ENCODE results near the gene MYOD1.

MYOD1 gene

GRCh38 chr11:17735818-17736578, 16.6 kb downstream of the MYOD1 start:
- DNase-seq: peak; percentile 21 to 58

- DNase-seq: no peak
Observed at GRCh38 chr11:17736579-17736893, 17.2 kb downstream of the MYOD1 start.

GRCh38 chr11:17736930-17737817, 17.8 kb downstream of the MYOD1 start:
- DNase-seq: no peak

DNA sequence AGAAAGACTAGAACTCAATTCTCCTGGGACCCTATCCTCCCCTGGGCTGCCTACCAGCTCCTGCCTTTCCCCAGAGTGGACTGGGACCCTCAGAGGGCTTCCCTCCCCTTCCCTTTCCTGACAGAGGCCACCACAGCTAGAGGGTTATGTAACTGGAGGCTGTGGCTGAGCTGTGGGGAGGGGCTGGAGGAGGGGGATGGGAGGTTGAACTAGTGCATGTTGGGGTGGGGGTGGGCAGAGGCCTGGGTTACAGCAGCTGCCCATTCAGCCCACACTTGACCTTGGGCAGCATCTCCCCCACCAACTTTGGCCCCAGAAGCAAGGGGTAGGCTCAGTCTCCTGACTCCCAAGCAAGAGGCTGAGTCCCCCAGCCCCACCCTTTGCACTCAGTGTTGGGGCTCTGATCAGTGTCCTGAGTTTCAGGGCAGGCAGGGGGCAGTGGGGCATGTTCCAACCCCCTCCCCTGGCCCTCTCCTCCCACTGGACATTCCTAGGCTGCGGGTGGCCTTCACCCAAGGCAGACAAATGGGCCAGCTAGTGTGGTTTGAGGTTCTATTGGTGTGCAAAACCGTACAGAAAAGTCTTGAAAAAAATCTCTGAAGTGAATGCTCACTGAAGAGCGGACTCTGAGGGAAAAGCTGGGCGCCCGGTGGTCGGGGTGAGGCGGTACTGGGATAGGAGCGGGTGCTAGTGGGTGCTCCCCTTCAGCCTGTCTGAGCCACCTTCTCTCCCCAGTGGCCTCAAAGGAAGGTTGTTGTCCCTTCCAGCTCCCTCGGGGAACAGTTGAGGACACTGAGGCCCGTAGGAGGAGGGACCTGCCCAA, 19.0 kb downstream of the MYOD1 start:
- DNase-seq: no peak

GRCh38 chr11:17739945-17740338, 20.6 kb downstream of the MYOD1 start:
- DNase-seq: no peak

- peak in 1 of 2 experiments; percentile 28 for DNase-seq
Observed at GRCh38 chr11:17740649-17741235, 21.4 kb downstream of the MYOD1 start.

DNA sequence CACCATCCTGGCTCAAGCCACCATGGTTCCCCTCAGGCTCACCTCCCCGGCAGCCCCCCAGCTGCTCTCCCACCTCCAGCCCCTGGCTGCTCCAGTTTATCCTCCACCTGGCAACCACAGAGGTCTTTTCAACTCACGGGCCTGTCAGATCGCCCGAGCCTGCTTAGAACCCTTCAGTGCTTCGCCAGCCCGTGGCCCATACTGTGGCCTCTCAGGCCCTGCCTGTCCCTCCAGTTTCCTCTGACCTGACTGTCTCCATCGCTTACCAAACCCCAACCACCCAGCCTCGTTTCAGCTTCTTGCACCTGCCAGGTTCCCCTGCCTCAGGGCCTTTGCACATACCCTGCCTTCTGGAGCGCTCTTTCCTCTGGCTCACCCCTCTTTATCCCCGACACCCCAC, 22.1 kb downstream of the MYOD1 start:
- no peak for DNase-seq

DNA sequence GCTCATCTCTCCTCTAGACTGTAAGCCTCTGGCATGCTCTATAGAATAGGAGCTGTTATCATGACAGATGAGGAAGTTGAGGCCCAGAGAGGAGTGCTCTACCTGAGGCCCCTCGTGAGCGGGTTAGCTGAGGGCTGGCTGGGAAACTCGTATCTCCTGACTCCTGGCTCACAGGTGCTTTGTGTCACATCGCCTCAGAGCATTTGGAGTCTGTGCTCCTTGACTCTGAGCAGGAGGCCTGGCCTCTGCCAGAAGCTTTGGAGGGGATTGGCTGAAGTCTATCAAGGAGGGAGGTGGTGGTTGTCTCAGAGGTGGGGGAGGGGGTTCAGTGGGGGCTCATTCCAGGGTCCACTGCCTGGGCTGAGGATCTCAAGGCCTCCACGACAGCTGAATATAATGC, 22.6 kb downstream of the MYOD1 start:
- no peak for DNase-seq

- no peak for DNase-seq
Observed at GRCh38 chr11:17743026-17743807, 23.8 kb downstream of the MYOD1 start.

- DNase-seq: no peak
Observed at GRCh38 chr11:17743808-17744119, 24.4 kb downstream of the MYOD1 start.

- no peak for DNase-seq
Observed at GRCh38 chr11:17744151-17744940, 25.0 kb downstream of the MYOD1 start.

DNA sequence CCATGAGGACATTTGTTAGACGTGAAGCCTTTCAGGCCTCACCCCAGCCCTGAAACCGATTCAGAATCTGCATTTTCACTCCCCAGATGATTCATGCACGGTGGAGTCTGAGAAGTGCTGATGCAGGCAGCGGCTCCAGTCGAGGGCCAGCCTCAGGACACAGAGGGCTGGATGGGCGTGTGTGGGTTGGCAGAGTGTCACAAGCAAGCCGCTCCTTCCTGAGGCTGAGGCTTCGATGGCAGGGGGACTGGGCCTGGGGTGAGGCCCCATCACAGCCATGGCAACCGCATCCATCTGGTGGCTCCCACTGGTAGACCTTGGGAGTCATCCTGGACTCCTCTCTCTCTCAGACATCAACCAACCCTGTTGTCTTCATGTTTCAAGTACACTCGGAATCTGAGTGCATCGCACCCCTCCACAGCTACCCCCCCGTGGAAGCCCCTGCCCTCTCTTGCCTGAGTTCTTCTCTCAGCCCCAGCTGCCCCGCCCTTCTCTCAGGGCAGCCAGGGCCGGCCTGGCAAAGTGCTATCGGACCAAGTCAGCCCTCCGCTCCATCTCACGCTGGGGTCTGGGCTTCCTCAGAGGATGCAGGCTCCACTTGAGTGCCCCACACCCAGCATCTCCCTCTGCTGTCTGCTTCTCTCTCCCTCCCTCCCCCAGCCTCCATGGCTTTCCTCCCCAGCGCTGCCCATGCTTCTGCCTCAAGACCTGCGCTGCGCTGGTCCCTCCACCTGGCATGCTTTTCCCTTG, 25.8 kb downstream of the MYOD1 start:
- DNase-seq: no peak

DNA sequence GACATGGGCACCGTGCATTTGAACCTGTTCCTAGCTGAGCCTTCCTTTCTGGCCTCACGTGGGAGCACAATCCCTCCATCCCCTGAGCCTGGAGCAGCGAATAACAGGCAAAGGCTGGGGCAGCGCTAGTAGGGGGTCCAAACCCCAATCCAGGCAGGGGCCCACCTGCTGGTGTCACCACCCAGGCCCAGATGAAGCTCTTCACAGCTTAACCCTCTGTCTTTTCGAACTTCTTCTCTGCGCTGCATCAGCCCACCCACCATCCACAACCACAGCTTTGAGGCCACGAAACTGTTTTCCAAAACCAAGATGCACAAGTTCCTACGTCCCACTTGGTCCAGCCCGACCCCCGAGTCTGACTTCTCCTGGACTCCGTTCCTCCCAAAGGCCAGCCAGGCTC, 26.7 kb downstream of the MYOD1 start:
- DNase-seq: no peak

GRCh38 chr11:17747131-17747955, 28.0 kb downstream of the MYOD1 start:
- DNase-seq: no peak

- no peak for DNase-seq
Observed at GRCh38 chr11:17748044-17748443, 28.7 kb downstream of the MYOD1 start.

DNA sequence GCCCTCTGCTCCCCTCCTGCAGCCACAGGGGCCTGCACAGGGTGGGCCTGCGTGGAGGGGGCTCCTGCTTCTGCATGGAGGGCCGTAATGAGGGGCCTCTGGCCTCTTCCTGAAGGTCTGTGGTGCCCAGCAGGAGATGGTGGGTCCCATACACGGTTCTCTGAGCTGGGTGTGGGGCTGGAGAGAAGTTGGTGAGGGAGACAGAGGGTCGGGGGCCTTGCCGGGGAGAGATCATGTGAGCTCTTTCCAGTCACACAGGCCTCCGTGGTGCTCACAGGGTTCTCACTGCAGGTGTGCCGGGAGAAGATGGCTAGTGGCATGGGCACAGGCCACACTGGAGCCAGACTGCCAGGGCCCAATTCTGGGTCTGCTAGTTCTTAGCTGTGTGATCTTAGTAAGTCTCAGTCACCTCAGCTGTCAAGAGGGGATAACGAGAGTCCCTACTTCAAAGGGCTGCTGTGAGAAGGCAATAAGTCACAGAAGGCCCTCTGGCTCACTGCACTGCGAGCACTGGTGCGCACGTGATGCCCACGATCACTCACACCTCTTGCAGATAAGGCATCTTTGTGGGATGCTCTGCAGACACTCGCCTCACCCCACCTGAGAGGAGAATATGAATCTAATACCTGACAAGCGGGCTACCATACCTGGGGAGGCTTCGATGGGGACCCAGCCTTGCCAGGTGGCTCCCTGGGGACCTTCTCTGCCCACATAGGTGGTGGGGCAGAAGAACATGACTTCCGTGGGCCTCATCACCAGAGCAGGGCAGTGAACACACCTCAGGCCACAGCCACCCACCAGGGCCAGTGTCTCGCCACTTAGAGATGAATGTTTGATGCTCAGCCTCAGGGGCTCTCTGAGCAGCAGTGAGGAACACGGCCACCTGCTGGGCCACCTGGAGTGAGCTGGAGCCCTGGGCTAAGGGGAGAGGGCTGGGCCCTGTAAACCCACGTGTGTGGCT, 29.7 kb downstream of the MYOD1 start:
- peak in 1 of 2 experiments; percentile 14 for DNase-seq

GRCh38 chr11:17750013-17750800, 30.8 kb downstream of the MYOD1 start:
- no peak for DNase-seq

- no peak for DNase-seq
Observed at GRCh38 chr11:17750801-17751165, 31.4 kb downstream of the MYOD1 start.
